Measurements from ENCODE around the gene SULT1E1.

- TF ChIP-seq CTCF (IDR thresholded peaks at IDR 0.05) (no peak), POLR2A (IDR thresholded peaks at IDR 0.05) (no peak)
These were observed 47.2 kb upstream of the SULT1E1 start for GRCh38 chr4:69907151-69907550.
